Measurements from ENCODE around the gene RGS1.

The RGS1 gene

GRCh38 chr1:192626366-192627179 is 51.0 kb downstream of the RGS1 start:
- H3K36me3 ChIP-seq (ENCODE audit: control insufficient read depth, insufficient read depth, low read length), result no peaks in the 10 kb centered on the region
- no peak for TF ChIP-seq CTCF (IDR thresholded peaks at IDR 0.05; ENCODE audit: insufficient read depth, low read length, poor library complexity, severe bottlenecking)
- no peaks in the 10 kb centered on the region for H3K27me3 ChIP-seq (replicated peaks; ENCODE audit: control insufficient read depth, insufficient read depth, low read length)
- H3K4me3 ChIP-seq (replicated peaks; ENCODE audit: low read depth, low read length), result no peak overlapping the region
- DNase-seq (ENCODE audit: extremely low read depth, insufficient read length), result peak; percentile 28

GRCh38 chr1:192627901-192628300 is 52.3 kb downstream of the RGS1 start:
- DNase-seq (ENCODE audit: extremely low read depth, insufficient read length), result no peak
- Histone ChIP-seq H3K4me3 (replicated peaks; ENCODE audit: low read depth, low read length) (no peak overlapping the region), H3K36me3 (ENCODE audit: control insufficient read depth, insufficient read depth, low read length) (no peaks in the 10 kb centered on the region), H3K27me3 (replicated peaks; ENCODE audit: control insufficient read depth, insufficient read depth, low read length) (peaks cover 1% of the 10 kb centered on the region; the same call in 1 of the 2 replicates)
- no peak for TF ChIP-seq CTCF (IDR thresholded peaks at IDR 0.05; ENCODE audit: insufficient read depth, low read length, poor library complexity, severe bottlenecking)

GRCh38 chr1:192628396-192629057 is 53.0 kb downstream of the RGS1 start:
- H3K36me3 ChIP-seq (ENCODE audit: control insufficient read depth, insufficient read depth, low read length), result no peaks in the 10 kb centered on the region
- peaks cover 1% of the 10 kb centered on the region; the same call in 1 of the 2 replicates for H3K27me3 ChIP-seq (replicated peaks; ENCODE audit: control insufficient read depth, insufficient read depth, low read length)
- H3K4me3 ChIP-seq (replicated peaks; ENCODE audit: low read depth, low read length), result no peak overlapping the region
- DNase-seq (ENCODE audit: extremely low read depth, insufficient read length), result no peak
- TF ChIP-seq CTCF (IDR thresholded peaks at IDR 0.05; ENCODE audit: insufficient read depth, low read length, poor library complexity, severe bottlenecking), result no peak

GRCh38 chr1:192629612-192630011 is 54.0 kb downstream of the RGS1 start:
- H3K27me3 ChIP-seq (replicated peaks; ENCODE audit: control insufficient read depth, insufficient read depth, low read length), result peaks cover 1% of the 10 kb centered on the region; the same call in 1 of the 2 replicates
- no peak for TF ChIP-seq CTCF (IDR thresholded peaks at IDR 0.05; ENCODE audit: insufficient read depth, low read length, poor library complexity, severe bottlenecking)
- no peak for DNase-seq (ENCODE audit: extremely low read depth, insufficient read length)

More at GRCh38 chr1:192629612-192630011, 54.0 kb downstream of the RGS1 start:
- Histone ChIP-seq H3K36me3 (ENCODE audit: control insufficient read depth, insufficient read depth, low read length) (no peaks in the 10 kb centered on the region), H3K4me3 (replicated peaks; ENCODE audit: low read depth, low read length) (no peak overlapping the region)

Data from GM06990 (cell line).